ENCODE data around the gene SPATA31D4. TPM values are rescaled to one million over a fixed set of nuclear protein-coding genes. Genes with fewer than 3 reads are reported as not detected.

The SPATA31D4 gene
- total RNA-seq, 1 donor from 2014 or later, result not detected

DNA sequence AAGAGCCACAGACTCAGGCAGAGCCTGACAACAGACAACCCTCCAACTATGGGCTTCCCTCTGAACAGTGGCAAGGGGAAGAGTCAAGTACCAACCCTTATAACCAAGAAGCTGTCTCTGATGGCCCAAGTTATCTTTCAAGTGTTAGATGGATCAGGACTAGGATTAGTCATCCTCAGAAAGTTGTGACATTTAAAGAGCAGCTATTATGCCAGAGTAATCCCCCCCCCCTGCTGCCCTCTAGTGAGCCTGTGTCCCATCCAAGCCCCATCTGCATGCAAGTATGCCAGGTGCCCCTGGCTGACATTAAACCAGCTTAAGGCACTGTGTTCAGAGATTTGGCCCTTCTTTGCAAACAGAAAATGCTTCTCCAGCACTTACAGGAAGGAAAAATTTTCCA, 43.5 kb downstream of the SPATA31D4 start:
- no peak overlapping the region for H3K4me3 ChIP-seq (ENCODE audit: low read depth, low read length)
- FAIRE-seq (no peak), DNase-seq (ENCODE audit: low read depth) (no peak)
- no peaks in the 10 kb centered on the region for H3K27me3 ChIP-seq (ENCODE audit: control insufficient read depth, insufficient read depth, low read length)
- H3K36me3 ChIP-seq (ENCODE audit: control insufficient read depth, insufficient read depth, low read length), result no peaks in the 10 kb centered on the region
- TF ChIP-seq, protein P1, sequence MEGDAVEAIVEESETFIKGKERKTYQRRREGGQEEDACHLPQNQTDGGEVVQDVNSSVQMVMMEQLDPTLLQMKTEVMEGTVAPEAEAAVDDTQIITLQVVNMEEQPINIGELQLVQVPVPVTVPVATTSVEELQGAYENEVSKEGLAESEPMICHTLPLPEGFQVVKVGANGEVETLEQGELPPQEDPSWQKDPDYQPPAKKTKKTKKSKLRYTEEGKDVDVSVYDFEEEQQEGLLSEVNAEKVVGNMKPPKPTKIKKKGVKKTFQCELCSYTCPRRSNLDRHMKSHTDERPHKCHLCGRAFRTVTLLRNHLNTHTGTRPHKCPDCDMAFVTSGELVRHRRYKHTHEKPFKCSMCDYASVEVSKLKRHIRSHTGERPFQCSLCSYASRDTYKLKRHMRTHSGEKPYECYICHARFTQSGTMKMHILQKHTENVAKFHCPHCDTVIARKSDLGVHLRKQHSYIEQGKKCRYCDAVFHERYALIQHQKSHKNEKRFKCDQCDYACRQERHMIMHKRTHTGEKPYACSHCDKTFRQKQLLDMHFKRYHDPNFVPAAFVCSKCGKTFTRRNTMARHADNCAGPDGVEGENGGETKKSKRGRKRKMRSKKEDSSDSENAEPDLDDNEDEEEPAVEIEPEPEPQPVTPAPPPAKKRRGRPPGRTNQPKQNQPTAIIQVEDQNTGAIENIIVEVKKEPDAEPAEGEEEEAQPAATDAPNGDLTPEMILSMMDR (IDR thresholded peaks at IDR 0.05; ENCODE audit: insufficient read depth, low read length, severe bottlenecking), result no peak

GRCh38 chr9:81974764-81975163, 46.5 kb downstream of the SPATA31D4 start:
- no peaks in the 10 kb centered on the region for H3K27me3 ChIP-seq (ENCODE audit: control insufficient read depth, insufficient read depth, low read length)
- H3K36me3 ChIP-seq (ENCODE audit: control insufficient read depth, insufficient read depth, low read length), result no peaks in the 10 kb centered on the region
- FAIRE-seq, result no peak
- no peak overlapping the region for H3K4me3 ChIP-seq (ENCODE audit: low read depth, low read length)
- TF ChIP-seq, protein P1 (IDR thresholded peaks at IDR 0.05; ENCODE audit: insufficient read depth, low read length, severe bottlenecking), result no peak
- DNase-seq (ENCODE audit: low read depth), result no peak

GRCh38 chr9:81976351-81976750, 48.1 kb downstream of the SPATA31D4 start:
- Histone ChIP-seq H3K4me3 (ENCODE audit: low read depth, low read length) (no peak overlapping the region), H3K27me3 (ENCODE audit: control insufficient read depth, insufficient read depth, low read length) (no peaks in the 10 kb centered on the region), H3K36me3 (ENCODE audit: control insufficient read depth, insufficient read depth, low read length) (no peaks in the 10 kb centered on the region)
- no peak for DNase-seq (ENCODE audit: low read depth)
- TF ChIP-seq, protein P1 (IDR thresholded peaks at IDR 0.05; ENCODE audit: insufficient read depth, low read length, severe bottlenecking), result no peak
- no peak for FAIRE-seq

DNA sequence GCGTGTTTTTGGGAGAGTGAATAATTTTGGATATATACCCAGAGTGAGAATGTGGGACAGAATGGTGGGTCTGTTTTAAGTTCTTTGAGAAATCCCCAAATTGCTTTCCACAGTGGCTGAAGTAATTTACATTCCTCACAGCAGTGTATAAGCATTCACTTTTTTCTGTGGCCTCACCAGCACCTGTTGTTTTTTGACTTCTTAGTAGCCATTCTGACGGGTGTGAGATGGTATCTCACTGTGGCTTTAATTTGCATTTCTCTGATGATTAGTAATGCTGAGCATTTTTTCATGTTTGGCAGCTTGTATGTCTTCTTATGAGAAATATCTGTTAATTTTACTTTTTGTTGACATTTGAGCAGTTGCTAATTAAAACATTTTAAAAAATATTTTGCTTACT, 51.0 kb downstream of the SPATA31D4 start:
- no peaks in the 10 kb centered on the region for H3K27me3 ChIP-seq (ENCODE audit: control insufficient read depth, insufficient read depth, low read length)
- DNase-seq (ENCODE audit: low read depth) (no peak), FAIRE-seq (no peak)
- no peak overlapping the region for H3K4me3 ChIP-seq (ENCODE audit: low read depth, low read length)
- TF ChIP-seq, protein P1 (IDR thresholded peaks at IDR 0.05; ENCODE audit: insufficient read depth, low read length, severe bottlenecking), result no peak
- H3K36me3 ChIP-seq (ENCODE audit: control insufficient read depth, insufficient read depth, low read length), result no peaks in the 10 kb centered on the region

DNA sequence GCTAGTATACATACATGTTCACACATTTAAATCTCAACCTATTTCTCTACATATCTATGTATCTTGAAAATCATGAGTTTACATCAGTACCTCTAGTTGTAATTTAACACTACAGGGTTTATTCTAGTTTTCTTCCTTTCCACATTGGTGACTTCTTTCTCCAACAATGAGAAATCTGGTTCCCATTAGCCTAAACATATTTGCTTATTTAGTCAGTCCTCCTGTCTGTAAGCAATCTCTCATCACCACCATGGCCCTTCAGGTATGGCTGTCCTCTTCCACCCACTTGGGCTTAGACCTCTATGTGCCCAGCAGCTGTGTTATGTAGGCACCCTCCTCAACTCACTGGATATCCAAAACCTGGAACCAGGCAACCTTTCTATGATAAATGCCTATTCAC, 52.3 kb downstream of the SPATA31D4 start:
- TF ChIP-seq, protein P1 (IDR thresholded peaks at IDR 0.05; ENCODE audit: insufficient read depth, low read length, severe bottlenecking), result no peak
- no peak overlapping the region for H3K4me3 ChIP-seq (ENCODE audit: low read depth, low read length)
- no peaks in the 10 kb centered on the region for H3K36me3 ChIP-seq (ENCODE audit: control insufficient read depth, insufficient read depth, low read length)
- DNase-seq (ENCODE audit: low read depth) (no peak), FAIRE-seq (no peak)
- H3K27me3 ChIP-seq (ENCODE audit: control insufficient read depth, insufficient read depth, low read length), result no peaks in the 10 kb centered on the region

DNA sequence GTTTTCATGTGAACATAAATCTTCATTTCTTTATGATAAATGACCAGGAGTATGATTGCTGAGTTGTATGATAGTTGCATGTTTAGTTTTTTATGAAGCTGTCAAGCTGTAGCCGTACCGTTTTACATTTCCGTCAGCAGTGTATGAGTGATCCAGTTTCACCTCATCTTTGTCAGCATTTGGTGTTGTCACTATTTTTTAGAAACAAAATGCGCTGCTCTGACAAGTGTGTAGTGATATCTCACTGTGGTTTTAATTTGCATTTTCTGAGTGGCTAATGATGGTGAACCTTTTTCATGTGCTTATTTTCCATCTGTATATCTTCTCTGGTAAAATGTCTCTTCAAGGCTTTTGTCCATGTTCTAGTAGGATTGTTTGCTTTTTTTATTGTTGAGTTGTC, 53.7 kb downstream of the SPATA31D4 start:
- FAIRE-seq (no peak), DNase-seq (ENCODE audit: low read depth) (no peak)
- TF ChIP-seq, protein P1 (IDR thresholded peaks at IDR 0.05; ENCODE audit: insufficient read depth, low read length, severe bottlenecking), result no peak
- Histone ChIP-seq H3K36me3 (ENCODE audit: control insufficient read depth, insufficient read depth, low read length) (no peaks in the 10 kb centered on the region), H3K4me3 (ENCODE audit: low read depth, low read length) (no peak overlapping the region), H3K27me3 (ENCODE audit: control insufficient read depth, insufficient read depth, low read length) (no peaks in the 10 kb centered on the region)
